NCI-H1105 treated with DMSO at 0.1 percent for 48 hours (cell line): ENCODE results near the gene TEX51.

Source experiments
- DNase-seq: peaks from one replicate; lab custom pipeline; 2025; lab: John Stamatoyannopoulos, UW

Gene TEX51

GRCh38 chr2:126893606-126894005, 5.1 kb upstream of the TEX51 start:
- DNase-seq = no peak

- DNase-seq = no peak
Measured at GRCh38 chr2:126894082-126894481, 4.6 kb upstream of the TEX51 start.

GRCh38 chr2:126894585-126895182, 4.0 kb upstream of the TEX51 start:
- no peak for DNase-seq

GRCh38 chr2:126895336-126895735, 3.4 kb upstream of the TEX51 start:
- no peak for DNase-seq

- no peak for DNase-seq
Measured at GRCh38 chr2:126896471-126896870, 2.2 kb upstream of the TEX51 start.

- DNase-seq = no peak
Measured at GRCh38 chr2:126899616-126900185, 1.0 kb downstream of the TEX51 start.

GRCh38 chr2:126900646-126901319, 2.1 kb downstream of the TEX51 start:
- DNase-seq = no peak

GRCh38 chr2:126901459-126901858, 2.8 kb downstream of the TEX51 start:
- no peak for DNase-seq

- DNase-seq = no peak
Measured at GRCh38 chr2:126902152-126902835, 3.6 kb downstream of the TEX51 start.

- no peak for DNase-seq
Measured at GRCh38 chr2:126902859-126903258, 4.2 kb downstream of the TEX51 start.

- no peak for DNase-seq
Measured at GRCh38 chr2:126905991-126906390, 7.3 kb downstream of the TEX51 start.

GRCh38 chr2:126906781-126907180, 8.1 kb downstream of the TEX51 start:
- DNase-seq = no peak

- no peak for DNase-seq
Measured at GRCh38 chr2:126907671-126908070, 9.0 kb downstream of the TEX51 start.

- DNase-seq = no peak
Measured at GRCh38 chr2:126908721-126909177, 10.1 kb downstream of the TEX51 start.

GRCh38 chr2:126909366-126909765, 10.7 kb downstream of the TEX51 start:
- DNase-seq = no peak

- DNase-seq = no peak
Measured at GRCh38 chr2:126909781-126910180, 11.1 kb downstream of the TEX51 start.

- peak; percentile 11 for DNase-seq
Measured at GRCh38 chr2:126910637-126911036, 11.9 kb downstream of the TEX51 start.

- DNase-seq = no peak
Measured at GRCh38 chr2:126911111-126911796, 12.6 kb downstream of the TEX51 start.

GRCh38 chr2:126912201-126912600, 13.5 kb downstream of the TEX51 start:
- DNase-seq = no peak

GRCh38 chr2:126913329-126913728, 14.6 kb downstream of the TEX51 start:
- DNase-seq = no peak

GRCh38 chr2:126913881-126914615, 15.4 kb downstream of the TEX51 start:
- DNase-seq = no peak
